Panc1 (cell line): ENCODE results near the gene PRLHR. TPM values are rescaled to one million over a fixed set of nuclear protein-coding genes. Genes with fewer than 3 reads are reported as not detected.

Experiments used
- ATAC-seq: fragments of 200-7000 bp; cut with Tn5 transposase; 2 replicates; pipeline ENCODE4 v1.9.1; 2020; ENCODE audit warnings: mild to moderate bottlenecking, moderate library complexity
- BruUV-seq: library from RNA; stranded (reverse); fragments of 400-500 nt; replicated peaks from 2 replicates; lab custom pipeline; 2021; lab: Mats Ljungman, UMichigan
- CTCF ChIA-PET: fragments of 300-600 bp; sonication (Branson Sonifier 250); formaldehyde crosslinking; loops from one replicate; lab custom pipeline; 2022; ENCODE audit warnings: antibody characterized with exemption; lab: Charles Lee
- POLR2A ChIA-PET: fragments of 300-600 bp; sonication (Branson Sonifier 250); formaldehyde crosslinking; loops from one replicate; lab custom pipeline; 2022; ENCODE audit warnings: antibody characterized with exemption; lab: Charles Lee
- DNase-seq: peaks from one replicate; pipeline ENCODE4 v3.0.0-alpha.2; 2010; ENCODE audit warnings: low read depth, low spot score
- H3K27ac ChIP-seq: 2 replicates; pipeline ENCODE4 v1.5.1; 2011; ENCODE audit warnings: mild to moderate bottlenecking, low read length, inconsistent platforms
- H3K27me3 ChIP-seq: fragments of 200-500 bp; sonication (Bioruptor generic); 2 replicates; pipeline ENCODE4 v1.6.0; 2014; ENCODE audit warnings: low read length, inconsistent platforms; ENCODE audit not compliant: control insufficient read depth, insufficient read depth
- H3K36me3 ChIP-seq: fragments of 200-500 bp; sonication (Bioruptor generic); 2 replicates; pipeline ENCODE4 v1.5.1; 2014; ENCODE audit warnings: inconsistent platforms, mild to moderate bottlenecking, low read length, moderate library complexity; ENCODE audit not compliant: control insufficient read depth, insufficient read depth
- H3K4me1 ChIP-seq: 2 replicates; pipeline ENCODE4 v1.5.1; 2011; ENCODE audit warnings: inconsistent platforms, mild to moderate bottlenecking, low read length, moderate library complexity; ENCODE audit not compliant: control insufficient read depth, insufficient read depth
- H3K4me3 ChIP-seq, 2 experiments: 2 replicates each; pipeline ENCODE4 v1.5.1; 2011 to 2012; ENCODE audit warnings: low read depth in 2 of 2, low read length in 2 of 2, mild to moderate bottlenecking in 2 of 2, inconsistent platforms in 1 of 2, moderate library complexity in 1 of 2
- H3K9me3 ChIP-seq: fragments of 200-500 bp; sonication (Bioruptor generic); 2 replicates; pipeline ENCODE4 v1.5.1; 2014; ENCODE audit warnings: low read depth, mild to moderate bottlenecking, inconsistent platforms, low read length, moderate library complexity; ENCODE audit not compliant: control insufficient read depth, insufficient read depth
- CTCF ChIP-seq: fragments of 450-650 bp; IDR thresholded peaks from 2 replicates; pipeline ENCODE4 v1.5.1; 2017; ENCODE audit warnings: mild to moderate bottlenecking
- POLR2AphosphoS5 ChIP-seq: IDR thresholded peaks from 2 replicates; pipeline ENCODE4 v1.6.1; 2012; ENCODE audit warnings: mild to moderate bottlenecking, low read depth, low read length, moderate library complexity
- SIN3A ChIP-seq: IDR thresholded peaks from 2 replicates; pipeline ENCODE4 v1.6.1; 2012; ENCODE audit warnings: low read depth, mild to moderate bottlenecking, low read length, moderate library complexity, borderline replicate concordance; ENCODE audit not compliant: insufficient read depth
- TCF7L2 ChIP-seq: IDR thresholded peaks from 2 replicates; pipeline ENCODE4 v1.6.1; 2011; ENCODE audit warnings: mild to moderate bottlenecking, low read depth, low read length, inconsistent platforms
- in situ Hi-C: cut with HindIII; loops from 2 replicates; pipeline ENCODE4 v1.10.0; 2016; ENCODE audit warnings: low sequenced_read_pairs, low pct_unique_long_range_greater_than_20kb
- intact Hi-C: fragments of 100-400 bp; cut with micrococcal nuclease; formaldehyde crosslinking; loops from one replicate; pipeline ENCODE4 v1.10.0; 2022; ENCODE audit not compliant: unreplicated experiment
- total RNA-seq: library from RNA; stranded (reverse); gene quantifications from one replicate; pipeline ENCODE4 v1.2.1, GENCODE V29; 2021; ENCODE audit not compliant: unreplicated experiment
- TF ChIP-seq, protein P1 (sequence below), 2 experiments: IDR thresholded peaks; 2 replicates each; pipeline ENCODE4 v1.6.1; 2011 to 2012; ENCODE audit warnings: low read depth in 2 of 2, control low read depth in 1 of 2, low read length in 1 of 2, mild to moderate bottlenecking in 1 of 2, moderate library complexity in 1 of 2; ENCODE audit not compliant: insufficient read depth in 1 of 2

PRLHR gene
- total RNA-seq, 1 experiment from 2014 or later = not detected

DNA sequence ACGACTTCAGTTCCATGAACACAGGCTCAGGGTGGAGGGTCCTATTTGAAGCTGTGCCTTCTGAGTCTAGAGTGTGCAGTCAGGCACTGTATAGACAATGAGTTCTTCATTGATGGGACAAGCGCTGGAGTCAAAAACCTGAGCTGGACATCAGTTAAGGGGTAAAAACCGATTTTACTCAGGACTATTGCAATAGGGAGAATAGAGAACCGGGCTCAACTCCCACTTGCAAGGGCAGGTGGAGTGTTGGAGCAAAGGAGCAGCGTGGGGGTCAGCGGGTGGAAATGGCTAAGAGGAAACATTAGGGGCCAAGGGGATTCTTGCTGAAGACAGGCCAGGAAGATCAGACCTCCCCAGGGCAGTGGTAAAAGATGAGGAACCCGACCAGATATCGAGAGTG is 28.5 kb downstream of the PRLHR start:
- Histone ChIP-seq H3K27me3 (no peaks in the 10 kb centered on the region), H3K4me1 (no peaks in the 10 kb centered on the region), H3K36me3 (no peaks in the 10 kb centered on the region), H3K27ac (no peak overlapping the region), H3K4me3 (no peak overlapping the region), H3K9me3 (no peaks in the 10 kb centered on the region)
- ChIA-PET POLR2A (no interaction called here), CTCF (interaction anchor here (0.5 to 0.7 kb wide), 4 partner anchors 144 to 1040 kb away, joined by 3 to 6 read pairs (median 3); no protein-coding TSS in a partner anchor)
- TF ChIP-seq CTCF (no peak), POLR2AphosphoS5 (no peak), TCF7L2 (no peak), SIN3A (no peak)
- TF ChIP-seq, protein P1, sequence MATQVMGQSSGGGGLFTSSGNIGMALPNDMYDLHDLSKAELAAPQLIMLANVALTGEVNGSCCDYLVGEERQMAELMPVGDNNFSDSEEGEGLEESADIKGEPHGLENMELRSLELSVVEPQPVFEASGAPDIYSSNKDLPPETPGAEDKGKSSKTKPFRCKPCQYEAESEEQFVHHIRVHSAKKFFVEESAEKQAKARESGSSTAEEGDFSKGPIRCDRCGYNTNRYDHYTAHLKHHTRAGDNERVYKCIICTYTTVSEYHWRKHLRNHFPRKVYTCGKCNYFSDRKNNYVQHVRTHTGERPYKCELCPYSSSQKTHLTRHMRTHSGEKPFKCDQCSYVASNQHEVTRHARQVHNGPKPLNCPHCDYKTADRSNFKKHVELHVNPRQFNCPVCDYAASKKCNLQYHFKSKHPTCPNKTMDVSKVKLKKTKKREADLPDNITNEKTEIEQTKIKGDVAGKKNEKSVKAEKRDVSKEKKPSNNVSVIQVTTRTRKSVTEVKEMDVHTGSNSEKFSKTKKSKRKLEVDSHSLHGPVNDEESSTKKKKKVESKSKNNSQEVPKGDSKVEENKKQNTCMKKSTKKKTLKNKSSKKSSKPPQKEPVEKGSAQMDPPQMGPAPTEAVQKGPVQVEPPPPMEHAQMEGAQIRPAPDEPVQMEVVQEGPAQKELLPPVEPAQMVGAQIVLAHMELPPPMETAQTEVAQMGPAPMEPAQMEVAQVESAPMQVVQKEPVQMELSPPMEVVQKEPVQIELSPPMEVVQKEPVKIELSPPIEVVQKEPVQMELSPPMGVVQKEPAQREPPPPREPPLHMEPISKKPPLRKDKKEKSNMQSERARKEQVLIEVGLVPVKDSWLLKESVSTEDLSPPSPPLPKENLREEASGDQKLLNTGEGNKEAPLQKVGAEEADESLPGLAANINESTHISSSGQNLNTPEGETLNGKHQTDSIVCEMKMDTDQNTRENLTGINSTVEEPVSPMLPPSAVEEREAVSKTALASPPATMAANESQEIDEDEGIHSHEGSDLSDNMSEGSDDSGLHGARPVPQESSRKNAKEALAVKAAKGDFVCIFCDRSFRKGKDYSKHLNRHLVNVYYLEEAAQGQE (IDR thresholded peaks at IDR 0.05; ENCODE audit: insufficient read depth in 1 of 2, low read depth in 2 of 2, low read length in 1 of 2) = no peak
- DNase-seq = no peak
- no peak for ATAC-seq
- in situ Hi-C loops = no loop called here
- no TSS peak for BruUV-seq
- intact Hi-C loops = loop anchor here (5.0 kb wide), 2 partner anchors 235 to 460 kb away; partner anchors contain the start of gene NANOS1

- no peak for DNase-seq
- no peak for TF ChIP-seq TCF7L2
- H3K4me3 ChIP-seq = no peak overlapping the region
- intact Hi-C loops = loop anchor here (5.0 kb wide), 2 partner anchors 237 to 462 kb away; partner anchors contain the start of gene NANOS1
- no peaks in the 10 kb centered on the region for H3K27me3 ChIP-seq
- ATAC-seq = no peak
- ChIA-PET POLR2A (no interaction called here), CTCF (interaction anchor here (0.7 kb wide), 1 partner anchor 1052 kb away, joined by 3 read pairs; no protein-coding TSS in a partner anchor)
- in situ Hi-C loops = no loop called here
- H3K9me3 ChIP-seq = no peaks in the 10 kb centered on the region
- H3K4me1 ChIP-seq = no peaks in the 10 kb centered on the region
- BruUV-seq = no TSS peak
- H3K27ac ChIP-seq = no peak overlapping the region
- no peaks in the 10 kb centered on the region for H3K36me3 ChIP-seq
These were observed 30.0 kb downstream of the PRLHR start for GRCh38 chr10:118565301-118566075.
